GM12865 (cell line): ENCODE data around the gene UBL7.

Source experiments
- DNase-seq: peaks from one replicate; pipeline ENCODE4 v3.0.0; 2010; ENCODE audit warnings: low read depth
- H3K4me3 ChIP-seq: 2 replicates; pipeline ENCODE4 v1.5.1; 2011; ENCODE audit warnings: mild to moderate bottlenecking, low read depth, low read length, control low read depth
- CTCF ChIP-seq: IDR thresholded peaks from 2 replicates; pipeline ENCODE4 v1.5.1; 2011; ENCODE audit warnings: low read length, control low read depth, low read depth, inconsistent platforms; ENCODE audit not compliant: insufficient read depth; ENCODE audit errors: missing control alignments

The UBL7 gene

GRCh38 chr15:74421302-74422245, 39.4 kb downstream of the UBL7 start:
- peak overlapping the region; percentile 7 for H3K4me3 ChIP-seq
- TF ChIP-seq CTCF: no peak
- no peak for DNase-seq

GRCh38 chr15:74420193-74420905, 40.6 kb downstream of the UBL7 start:
- no peak for TF ChIP-seq CTCF
- H3K4me3 ChIP-seq: no peak overlapping the region
- DNase-seq: peak; percentile 68

- TF ChIP-seq CTCF: no peak
- no peak overlapping the region for H3K4me3 ChIP-seq
- no peak for DNase-seq
These were observed 41.5 kb downstream of the UBL7 start for GRCh38 chr15:74419432-74419831.

- no peak for TF ChIP-seq CTCF
- no peak for DNase-seq
These were observed 42.2 kb downstream of the UBL7 start for GRCh38 chr15:74418575-74419338.

GRCh38 chr15:74417670-74418069, 43.3 kb downstream of the UBL7 start:
- TF ChIP-seq CTCF: no peak
- DNase-seq: no peak
- H3K4me3 ChIP-seq: no peak overlapping the region

More at GRCh38 chr15:74418575-74419338, 42.2 kb downstream of the UBL7 start:
- no peak overlapping the region for H3K4me3 ChIP-seq

- TF ChIP-seq CTCF: no peak
- no peak overlapping the region for H3K4me3 ChIP-seq
- DNase-seq: no peak
These were observed 43.7 kb downstream of the UBL7 start for GRCh38 chr15:74417225-74417624.
